GM12801 (cell line): ENCODE measurements around the gene NAB2.

Experiments used
- TF ChIP-seq, protein P1 (sequence below): IDR thresholded peaks from one replicate; pipeline ENCODE4 v1.5.1; 2011; ENCODE audit warnings: control low read depth; ENCODE audit not compliant: insufficient read length; ENCODE audit errors: extremely low read depth

Gene NAB2

DNA sequence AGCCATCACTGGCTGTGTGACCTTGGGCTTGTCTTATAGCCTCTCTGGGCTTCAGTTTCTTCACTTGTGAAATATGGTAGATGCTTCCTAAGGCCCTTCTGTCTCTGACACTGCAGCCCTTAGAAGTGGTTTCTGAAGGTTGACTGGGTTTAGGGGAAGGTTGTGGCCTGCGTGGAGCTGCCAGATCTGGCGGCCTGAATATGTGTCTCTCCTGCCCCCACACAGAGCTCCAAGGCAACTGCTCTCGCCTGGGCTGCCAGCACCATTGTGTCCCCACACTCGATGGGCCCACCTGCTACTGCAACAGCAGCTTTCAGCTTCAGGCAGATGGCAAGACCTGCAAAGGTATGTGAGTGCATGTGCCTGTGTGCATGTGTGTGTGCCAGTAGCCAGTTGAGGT is 54.5 kb downstream of the NAB2 start:
- TF ChIP-seq, protein P1, sequence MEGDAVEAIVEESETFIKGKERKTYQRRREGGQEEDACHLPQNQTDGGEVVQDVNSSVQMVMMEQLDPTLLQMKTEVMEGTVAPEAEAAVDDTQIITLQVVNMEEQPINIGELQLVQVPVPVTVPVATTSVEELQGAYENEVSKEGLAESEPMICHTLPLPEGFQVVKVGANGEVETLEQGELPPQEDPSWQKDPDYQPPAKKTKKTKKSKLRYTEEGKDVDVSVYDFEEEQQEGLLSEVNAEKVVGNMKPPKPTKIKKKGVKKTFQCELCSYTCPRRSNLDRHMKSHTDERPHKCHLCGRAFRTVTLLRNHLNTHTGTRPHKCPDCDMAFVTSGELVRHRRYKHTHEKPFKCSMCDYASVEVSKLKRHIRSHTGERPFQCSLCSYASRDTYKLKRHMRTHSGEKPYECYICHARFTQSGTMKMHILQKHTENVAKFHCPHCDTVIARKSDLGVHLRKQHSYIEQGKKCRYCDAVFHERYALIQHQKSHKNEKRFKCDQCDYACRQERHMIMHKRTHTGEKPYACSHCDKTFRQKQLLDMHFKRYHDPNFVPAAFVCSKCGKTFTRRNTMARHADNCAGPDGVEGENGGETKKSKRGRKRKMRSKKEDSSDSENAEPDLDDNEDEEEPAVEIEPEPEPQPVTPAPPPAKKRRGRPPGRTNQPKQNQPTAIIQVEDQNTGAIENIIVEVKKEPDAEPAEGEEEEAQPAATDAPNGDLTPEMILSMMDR = no peak
